GM19351 (cell line): ENCODE measurements around the gene PIGB.
"Not testable (repeated sequence)": the region's sequence is repeated elsewhere in the genome, so short reads cannot be mapped to it uniquely, and the experiment has no call there.

Experiments
- ATAC-seq: cut with Tn5 transposase; IDR thresholded peaks from one replicate; pipeline ENCODE4 v1.9.1; 2021; ENCODE audit warnings: mild to moderate bottlenecking, moderate library complexity; ENCODE audit not compliant: unreplicated experiment

PIGB gene

DNA sequence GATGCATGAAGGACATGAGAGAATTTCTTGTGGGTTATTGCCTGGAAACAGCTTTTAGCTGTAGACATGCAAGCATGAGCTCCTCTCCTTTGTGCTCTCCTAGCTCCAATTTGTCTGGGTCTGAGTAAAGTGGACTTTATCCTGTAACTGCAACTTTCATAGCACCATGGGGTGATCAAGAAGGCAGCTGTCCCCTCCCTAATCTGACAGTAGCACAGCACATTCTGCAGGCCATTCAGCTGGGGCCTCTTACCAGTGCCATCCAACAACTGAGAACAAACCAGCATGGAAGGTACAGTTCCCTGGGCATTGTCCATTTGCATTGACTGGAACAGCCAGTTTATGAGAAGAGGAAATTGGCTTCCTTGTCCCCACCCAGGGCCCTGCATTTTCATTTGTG is 21.7 kb upstream of the PIGB start:
- no peak for ATAC-seq

DNA sequence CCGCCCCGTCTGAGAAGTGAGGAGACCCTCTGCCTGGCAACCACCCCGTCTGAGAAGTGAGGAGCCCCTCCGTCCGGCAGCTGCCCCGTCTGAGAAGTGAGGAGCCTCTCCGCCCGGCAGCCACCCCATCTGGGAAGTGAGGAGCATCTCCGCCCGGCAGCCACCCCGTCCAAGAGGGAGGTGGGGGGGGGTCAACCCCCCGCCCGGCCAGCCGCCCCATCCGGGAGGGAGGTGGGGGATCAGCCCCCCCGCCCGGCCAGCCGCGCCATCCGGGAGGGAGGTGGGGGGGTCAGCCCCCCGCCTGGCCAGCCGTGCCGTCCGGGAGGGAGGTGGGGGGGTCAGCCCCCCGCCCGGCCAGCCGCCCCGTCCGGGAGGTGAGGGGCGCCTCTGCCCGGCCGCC is 16.2 kb upstream of the PIGB start:
- ATAC-seq = not testable (repeated sequence)

DNA sequence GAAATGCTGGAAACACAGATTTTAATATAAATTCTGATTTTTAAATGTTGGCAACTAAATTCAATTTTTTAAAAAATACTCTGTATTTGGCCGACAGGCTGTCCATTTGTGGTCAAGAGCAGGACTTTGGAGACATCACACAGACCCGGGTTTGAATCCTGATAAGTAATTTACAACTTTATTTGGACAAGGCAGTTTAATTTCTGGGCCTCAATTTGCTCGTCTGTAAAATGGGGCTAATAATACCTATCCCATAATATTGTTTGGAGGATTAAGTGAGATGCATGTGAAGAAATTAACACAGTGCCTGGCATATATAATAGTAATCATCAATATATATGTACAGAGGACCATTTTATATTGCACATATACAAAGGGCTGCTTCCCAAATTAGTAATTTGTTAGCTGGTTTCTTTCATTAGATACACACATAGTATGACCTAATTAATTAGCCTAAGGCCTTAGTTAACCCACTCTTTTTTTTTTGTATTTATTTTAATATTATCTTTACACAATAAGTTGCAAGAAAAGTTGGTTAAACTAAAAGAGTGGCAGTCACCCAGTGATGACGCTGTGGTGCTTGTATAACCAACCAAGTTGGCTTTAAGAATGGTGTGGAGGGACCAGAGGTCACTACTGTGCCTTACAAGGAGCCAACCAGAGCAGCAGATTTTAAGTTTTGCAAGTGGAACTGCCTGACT is 665 bp downstream of the PIGB start:
- ATAC-seq = peak; percentile 50

DNA sequence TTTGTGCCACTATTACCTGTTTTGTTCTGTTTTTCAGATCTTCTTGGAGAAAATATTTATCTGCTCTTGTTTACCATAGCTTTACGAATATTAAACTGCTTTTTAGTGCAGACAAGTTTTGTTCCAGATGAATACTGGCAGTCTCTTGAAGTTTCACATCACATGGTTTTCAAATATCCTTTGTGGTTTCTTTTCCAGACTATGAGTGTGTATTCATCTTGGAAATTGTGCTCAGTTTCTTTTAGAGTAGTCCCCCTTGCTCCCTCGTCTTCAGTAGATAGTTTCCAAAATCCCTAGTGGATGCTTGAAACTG is 1.2 kb downstream of the PIGB start:
- ATAC-seq = no peak

DNA sequence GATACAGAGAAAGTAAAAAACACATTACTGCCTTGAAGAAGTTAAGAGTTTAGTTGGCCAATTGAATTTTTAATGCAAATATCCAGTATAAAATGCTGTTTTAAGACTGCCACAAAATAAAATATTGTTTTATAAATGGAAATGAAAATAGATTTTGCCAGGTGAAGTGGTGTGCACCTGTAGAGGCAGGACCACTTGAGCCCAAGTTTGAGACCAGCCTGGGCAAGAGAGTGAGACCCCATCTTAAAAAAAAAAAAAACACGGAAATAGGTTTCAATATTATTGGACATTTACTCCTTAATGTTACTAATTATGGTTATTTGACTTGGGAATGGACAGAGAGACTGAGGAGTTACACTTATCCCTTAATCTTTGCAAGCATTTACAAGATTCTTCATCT is 1.9 kb downstream of the PIGB start:
- ATAC-seq = no peak

DNA sequence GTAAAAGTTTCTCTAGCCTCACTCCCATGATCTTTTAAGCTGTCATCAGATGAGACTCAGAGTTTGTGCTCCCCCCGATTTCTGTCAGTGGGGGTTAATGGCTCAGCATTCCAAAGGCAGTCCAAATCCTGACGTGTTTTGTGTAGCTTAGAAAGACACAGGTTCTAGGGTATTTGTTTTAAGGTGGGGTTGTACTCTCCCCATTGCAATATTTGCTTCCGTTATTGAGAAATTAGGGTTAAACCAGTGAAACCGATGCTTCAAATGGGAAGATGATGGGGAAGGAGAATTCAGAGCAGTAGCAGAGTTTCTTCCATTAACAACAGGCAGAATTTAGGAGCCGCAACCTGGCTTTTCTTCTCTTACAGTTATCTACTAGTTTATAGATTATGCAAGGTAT is 3.4 kb downstream of the PIGB start:
- no peak for ATAC-seq

DNA sequence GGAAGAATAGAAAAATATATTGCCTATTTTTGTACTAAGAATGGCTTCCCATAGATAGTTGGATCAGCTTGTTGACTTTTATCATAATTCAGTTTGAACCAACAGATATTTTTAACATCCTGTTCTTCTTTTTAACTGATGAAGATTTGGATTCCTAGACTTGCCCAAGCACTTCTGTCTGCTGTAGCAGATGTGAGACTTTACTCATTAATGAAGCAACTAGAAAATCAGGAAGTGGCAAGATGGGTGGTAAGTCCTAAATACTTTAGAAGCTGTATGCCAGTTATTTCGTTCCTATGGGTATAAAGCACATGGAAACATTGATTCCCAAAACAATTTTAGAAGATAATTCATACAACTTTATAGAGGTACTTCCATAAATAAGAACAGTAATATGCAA is 8.4 kb downstream of the PIGB start:
- ATAC-seq = no peak

DNA sequence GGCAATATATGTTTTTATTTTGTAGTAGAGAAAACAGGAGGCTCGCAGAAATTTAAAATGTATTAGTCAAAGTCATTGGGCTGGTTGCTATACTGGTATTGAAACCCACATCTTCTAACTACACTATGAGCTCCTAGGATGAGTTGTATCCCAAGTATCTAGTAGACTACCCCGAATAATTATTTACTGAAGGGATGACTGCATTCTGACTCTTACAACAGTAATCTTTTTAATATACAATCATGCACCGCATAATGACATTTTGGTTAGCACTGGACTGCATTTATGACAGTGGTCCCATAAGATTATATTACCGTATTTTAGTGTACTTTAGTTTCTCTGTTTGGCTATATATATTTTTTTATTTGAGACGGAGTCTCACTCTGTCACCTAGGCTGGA is 15.3 kb downstream of the PIGB start:
- no peak for ATAC-seq

DNA sequence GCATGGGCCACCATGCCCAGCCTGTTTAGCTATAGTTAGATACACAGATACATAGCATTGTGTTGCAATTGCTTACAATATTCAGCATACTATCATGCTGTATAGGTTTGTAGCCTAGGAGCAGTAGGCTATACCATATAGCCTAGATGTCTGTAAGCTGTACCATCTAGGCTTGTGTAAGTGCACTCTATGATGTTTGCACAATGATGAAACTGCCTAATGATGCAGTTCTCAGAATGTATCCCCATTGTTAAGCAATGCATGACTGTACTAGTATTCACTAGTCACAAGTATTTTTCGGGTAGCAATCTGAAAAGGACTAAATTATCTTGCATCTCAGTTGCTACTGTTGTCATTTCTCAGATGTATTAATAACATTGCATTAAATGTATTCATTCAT is 16.0 kb downstream of the PIGB start:
- no peak for ATAC-seq

DNA sequence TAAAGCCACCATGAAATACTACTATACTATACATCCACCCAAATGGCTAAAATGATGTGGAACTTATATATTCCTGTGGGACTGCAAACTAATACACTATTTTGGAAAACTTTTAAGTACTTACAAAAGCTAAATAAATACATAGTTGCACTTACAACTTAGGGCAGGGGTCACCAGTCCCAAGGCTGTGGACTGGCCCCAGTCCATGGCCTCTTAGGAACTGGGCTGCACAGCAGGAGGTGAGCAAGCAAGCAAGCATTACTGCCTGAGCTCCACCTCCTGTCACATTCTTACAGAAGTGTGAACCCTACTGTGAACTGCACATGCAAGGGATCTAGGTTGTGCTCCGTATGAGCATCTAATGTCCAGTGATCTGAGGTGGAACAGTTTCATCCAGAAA is 18.1 kb downstream of the PIGB start:
- no peak for ATAC-seq

DNA sequence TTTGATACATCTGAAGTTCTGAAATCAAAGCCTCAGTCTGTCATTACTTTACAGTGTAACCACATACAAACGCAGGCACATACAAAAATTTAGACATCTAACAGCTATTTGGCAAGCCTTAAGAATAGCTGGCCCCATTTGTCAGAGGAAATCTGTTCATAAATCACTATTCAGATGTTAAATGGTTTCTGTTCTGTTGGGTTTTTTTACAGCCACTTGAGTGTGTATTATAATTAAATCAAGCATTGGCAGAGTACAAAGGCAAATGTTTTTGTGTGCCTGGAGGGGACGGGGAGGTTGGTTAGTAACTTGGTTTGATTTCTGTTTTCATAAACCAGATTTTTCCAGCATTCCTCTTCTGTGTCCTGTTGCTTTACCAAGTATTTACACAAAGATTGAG is 24.1 kb downstream of the PIGB start:
- ATAC-seq = no peak

DNA sequence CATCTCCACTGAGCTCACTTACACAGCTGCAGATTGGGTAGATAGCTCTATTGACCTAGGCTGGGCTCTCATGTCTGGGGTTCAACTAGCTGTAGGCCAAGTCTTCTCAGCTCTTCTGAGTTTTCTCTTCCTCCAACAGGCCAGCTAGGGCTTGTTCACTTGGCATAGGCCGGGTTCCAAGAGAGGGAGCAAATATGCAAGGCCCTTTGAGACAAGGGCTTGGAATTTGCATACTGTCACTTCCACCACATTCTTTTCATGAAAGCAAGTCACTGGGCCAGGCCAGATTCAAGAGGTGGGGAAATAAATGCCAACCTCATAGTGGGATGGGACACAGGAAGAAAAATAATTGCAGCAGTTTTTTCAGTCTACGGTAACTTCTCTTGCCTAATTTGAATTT is 25.2 kb downstream of the PIGB start:
- no peak for ATAC-seq

DNA sequence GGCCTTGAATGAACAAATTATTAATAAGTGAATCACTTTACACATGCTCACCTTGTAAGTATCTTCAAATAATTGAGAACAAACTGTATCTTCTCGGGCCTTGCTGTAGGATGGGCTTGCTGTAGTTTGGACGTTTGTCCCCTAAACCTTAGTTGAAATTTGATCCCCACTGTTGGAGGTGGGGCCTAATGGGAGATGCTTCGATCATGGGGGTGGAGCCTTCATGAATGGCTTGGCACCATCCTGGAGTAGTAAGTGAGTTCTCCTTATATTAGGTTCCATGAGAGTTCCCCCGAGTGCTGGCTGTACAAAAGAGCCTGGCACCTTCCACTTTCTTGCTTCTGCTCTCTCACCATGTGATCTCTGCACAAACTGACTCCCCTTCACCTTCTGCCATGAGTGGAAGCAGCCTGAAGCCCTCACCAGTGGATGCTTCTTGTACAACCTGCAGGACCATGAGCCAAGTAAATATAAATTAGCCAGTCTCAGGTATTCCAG is 29.3 kb downstream of the PIGB start:
- no peak for ATAC-seq

DNA sequence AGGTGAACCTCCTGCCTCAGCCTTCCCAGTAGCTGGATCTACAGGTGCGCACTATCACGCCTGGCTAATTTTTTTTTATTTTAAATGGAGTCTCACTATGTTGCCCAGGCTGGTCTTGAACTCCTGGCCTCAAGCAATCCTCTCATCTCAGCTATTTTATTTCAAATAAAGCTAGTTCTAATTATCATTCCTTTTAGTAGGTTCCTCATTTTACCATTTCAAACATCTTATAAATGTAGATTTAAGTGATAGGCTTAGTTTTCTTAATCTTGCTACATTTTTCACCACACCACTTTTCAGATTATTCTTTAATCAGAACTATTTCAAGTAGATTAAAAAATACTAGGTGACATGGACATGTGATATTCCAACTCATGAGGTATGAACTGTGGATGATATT is 30.3 kb downstream of the PIGB start:
- ATAC-seq = no peak

DNA sequence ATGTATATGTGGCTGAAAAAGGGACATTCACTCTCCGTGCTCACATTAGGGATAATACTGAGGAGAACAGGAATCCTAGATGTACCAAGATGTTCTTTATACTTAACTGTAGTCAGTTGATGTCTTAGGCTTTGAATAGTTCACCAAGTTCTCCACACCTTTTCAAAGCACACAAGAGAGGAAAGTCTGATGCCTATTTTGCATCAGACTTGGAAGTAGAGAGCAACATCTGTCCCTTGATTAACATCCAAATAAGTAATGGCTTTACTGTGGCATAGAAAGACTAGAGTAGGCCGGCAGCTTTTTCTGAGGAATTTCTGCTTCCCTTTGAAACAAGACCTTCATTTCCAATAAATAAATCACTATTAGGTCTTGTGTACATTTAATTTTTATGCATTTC is 34.0 kb downstream of the PIGB start:
- ATAC-seq = no peak

DNA sequence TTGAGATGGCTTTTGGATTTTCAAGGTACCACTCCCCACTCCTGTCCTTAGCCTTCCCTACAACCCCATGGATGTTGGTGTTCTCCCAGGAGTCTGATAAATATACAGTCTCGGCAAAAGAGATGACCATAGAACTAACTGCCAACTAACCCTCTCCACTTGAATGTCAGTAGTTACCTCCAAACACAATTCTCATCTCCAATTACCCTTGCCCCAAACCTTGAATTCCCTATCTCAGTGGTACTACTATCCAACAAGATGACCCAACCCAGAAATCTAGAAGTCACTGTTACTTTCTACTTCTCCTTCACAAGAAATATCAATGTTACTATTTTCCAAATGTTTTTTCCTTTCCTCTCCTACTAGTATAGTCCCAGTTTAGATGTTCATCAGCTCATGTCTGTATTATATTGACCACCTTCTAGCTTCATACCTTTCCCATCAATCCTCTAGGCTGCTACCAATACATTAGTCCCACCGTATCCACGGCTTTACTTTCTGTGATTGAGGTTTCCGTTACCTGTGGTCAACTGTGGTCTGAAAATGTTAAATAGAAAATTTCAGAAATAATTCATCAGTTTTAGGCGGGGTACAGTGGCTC is 38.1 kb downstream of the PIGB start:
- no peak for ATAC-seq

DNA sequence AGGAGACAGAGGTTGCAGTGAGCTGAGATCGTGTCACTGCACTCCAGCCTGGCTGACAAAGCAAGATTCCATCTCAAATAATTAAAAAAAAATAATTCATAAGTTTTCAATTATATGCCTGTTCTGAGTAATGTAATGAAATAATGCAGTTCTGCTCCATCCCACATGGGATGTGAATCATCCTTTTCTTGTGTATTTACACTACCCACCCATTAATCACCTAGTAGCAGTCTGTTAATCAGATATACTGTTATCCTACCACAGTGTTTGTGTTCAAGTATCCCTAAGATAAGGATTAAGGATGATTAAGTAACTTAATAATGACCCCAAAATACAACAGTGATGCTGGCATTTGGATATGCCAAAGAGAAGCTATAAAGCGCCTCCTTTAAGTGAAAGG is 38.8 kb downstream of the PIGB start:
- ATAC-seq = no peak

DNA sequence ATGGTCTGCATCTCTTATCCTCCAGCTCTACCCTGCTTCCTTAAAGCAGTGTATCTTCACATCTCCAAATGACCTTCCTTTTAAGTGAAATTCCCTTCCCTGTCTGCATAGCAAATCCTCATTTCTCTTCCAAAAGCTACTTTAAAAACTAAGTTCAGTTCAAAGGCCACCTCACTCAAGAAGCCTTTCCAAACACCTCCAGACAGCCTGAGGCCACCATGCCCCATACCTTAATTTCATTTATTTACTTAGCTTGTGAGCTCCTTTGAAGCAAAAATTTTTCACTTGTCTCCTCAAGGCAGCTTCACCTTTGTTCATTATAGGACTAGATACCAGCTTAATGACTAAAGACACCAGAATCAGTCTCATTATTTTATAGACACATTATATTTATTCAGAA is 39.4 kb downstream of the PIGB start:
- no peak for ATAC-seq

DNA sequence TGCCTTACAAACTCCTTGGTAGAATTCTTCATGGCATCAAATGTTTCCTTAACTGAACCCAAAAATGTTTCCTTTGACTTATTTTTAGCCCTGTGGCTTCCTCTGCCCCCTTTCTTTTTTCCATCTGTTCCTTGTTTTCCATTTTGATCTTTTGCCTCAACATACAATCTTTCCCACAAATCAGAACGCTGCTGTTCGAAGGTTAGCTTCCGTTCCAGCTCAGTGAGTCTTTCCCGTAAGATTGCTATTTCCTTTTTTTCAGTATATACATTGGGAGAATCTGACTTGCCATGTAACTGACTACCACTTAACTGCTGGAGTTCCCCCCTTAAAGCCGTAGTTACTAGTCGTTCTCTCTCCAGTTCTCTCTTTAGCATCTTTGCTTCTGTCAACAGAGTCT is 41.2 kb downstream of the PIGB start:
- no peak for ATAC-seq

DNA sequence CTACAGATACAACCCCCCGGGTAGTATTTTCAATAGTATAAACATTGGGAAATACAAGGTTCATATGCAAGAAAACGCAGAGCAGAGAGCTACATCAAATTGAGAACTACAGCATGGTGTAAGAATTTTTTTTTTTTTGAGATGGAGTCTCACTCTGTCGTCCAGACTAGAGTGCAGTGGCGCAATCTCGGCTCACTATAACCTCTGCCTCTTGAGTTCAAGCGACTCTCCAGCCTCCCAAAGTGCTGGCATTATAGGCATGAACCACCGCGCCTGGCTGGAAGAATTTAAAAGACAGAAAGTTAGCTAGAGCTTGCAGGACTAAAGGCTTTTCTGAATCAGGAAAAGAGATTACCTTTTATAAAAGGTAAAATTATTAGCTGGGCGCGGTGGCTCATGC is 42.0 kb downstream of the PIGB start:
- ATAC-seq = no peak

DNA sequence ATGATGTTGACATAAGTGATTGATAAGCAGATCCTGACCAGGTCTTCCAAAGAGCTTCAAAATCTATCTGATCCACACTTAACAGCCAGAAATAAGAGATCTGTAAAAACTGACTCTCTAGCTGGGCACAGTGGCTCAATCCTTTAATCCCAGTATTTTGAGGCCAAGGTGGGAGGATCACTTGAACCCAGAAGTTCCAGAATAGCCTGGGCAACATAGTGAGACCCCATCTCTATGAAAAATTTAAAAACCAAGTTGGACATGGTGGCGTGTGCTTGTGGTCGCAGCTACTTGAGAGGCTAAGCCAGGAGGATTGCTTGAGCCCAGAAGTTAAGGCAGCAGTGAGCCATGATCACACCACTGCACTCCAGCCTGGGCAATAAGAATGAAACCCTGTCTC is 43.6 kb downstream of the PIGB start:
- no peak for ATAC-seq

DNA sequence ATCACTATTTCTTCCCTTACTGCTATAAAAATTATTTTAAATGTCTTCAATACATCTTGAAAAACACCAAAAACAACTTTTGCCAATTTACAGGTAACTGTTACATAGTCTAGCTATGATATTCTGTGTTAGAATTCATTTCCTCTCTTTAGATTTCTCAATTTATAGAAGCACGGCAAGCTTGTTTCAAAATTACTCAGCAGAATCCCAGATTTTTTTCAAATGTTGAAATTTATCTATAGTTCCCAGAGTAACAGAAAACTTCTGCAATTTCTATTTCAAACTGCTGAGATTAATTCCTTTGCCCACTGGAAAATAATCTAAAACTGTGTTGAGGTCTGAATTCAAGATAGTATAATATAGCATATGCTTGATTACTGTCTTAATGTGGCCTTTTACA is 48.0 kb downstream of the PIGB start:
- ATAC-seq = no peak
